Heart left ventricle (tissue), 13 donors: ENCODE data around the gene TRIM22.

Experiments used
- POLR2A ChIP-seq, 2 donors: fragments of 450-650 bp; IDR thresholded peaks; one replicate each; pipeline ENCODE4 v1.6.1; 2017; ENCODE audit warnings: antibody characterized with exemption in 2 of 2, mild to moderate bottlenecking in 2 of 2, moderate library complexity in 2 of 2
- TF ChIP-seq, protein P1 (sequence below), 12 donors: fragments of 200-600 bp; sonication (generic) in 4 of 12; IDR thresholded peaks; one replicate each; pipeline versions ENCODE4 v1.5.0 to v1.8.0; 2018 to 2022; ENCODE audit warnings: antibody characterized with exemption in 12 of 12, mild to moderate bottlenecking in 5 of 12
- donor health status: ischemic (EF 13 %, LVEDD 7.1; RV severe dilation, severe dysfunction).
- donor health status: DM: no; HTN: yes; CAD: no.
- donor health status: DM: no; HTN: no; CAD: no.
- donor health status: ischemic (EF 25% LVEDD 6.9; RV normal size, moderate dysfunction).
- donor health status: ischemic (EF 25% LVEDD 5.7; RV mildly dilated, moderate dysfunction).
- donor health status: ischemic (EF 35%, LVEDD 5.7; RV mildly dilated, moderate dysfunction).
- donor health status: nonischemic (EF 11% LVEDD 7.7; RV severe dilation, severe dysfunction).
- donor health status: DM: yes; HTN: yes; CAD: no.
- donor health status: PGD.
- donor health status: ischemic (EF 29% LVEDD 5.4; RV normal size, mild dysfunction).
- donor health status: nonischemic (EF 23%, LVEDD 6.1; RV moderate dilation, normal function).

DNA sequence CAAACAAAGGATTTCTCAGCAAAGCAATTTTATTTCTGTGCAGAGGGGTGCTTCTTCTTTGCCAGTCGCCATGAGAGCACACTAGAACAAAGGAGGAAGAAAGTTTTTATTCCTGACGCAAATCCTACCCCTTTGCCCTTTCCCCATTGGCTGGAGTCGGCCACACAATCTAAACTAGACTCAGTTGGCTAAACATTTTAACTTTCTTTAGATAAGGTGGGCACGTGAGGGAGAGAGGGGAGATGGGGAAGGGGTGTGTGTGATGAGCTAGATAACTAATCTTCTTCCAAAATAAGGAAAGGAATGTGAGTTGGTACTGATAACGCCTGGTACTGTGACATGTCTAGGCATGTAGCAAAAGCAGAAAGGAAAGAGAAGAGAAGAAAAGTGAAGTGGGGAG is 626 bp downstream of the TRIM22 start:
- TF ChIP-seq, protein P1, sequence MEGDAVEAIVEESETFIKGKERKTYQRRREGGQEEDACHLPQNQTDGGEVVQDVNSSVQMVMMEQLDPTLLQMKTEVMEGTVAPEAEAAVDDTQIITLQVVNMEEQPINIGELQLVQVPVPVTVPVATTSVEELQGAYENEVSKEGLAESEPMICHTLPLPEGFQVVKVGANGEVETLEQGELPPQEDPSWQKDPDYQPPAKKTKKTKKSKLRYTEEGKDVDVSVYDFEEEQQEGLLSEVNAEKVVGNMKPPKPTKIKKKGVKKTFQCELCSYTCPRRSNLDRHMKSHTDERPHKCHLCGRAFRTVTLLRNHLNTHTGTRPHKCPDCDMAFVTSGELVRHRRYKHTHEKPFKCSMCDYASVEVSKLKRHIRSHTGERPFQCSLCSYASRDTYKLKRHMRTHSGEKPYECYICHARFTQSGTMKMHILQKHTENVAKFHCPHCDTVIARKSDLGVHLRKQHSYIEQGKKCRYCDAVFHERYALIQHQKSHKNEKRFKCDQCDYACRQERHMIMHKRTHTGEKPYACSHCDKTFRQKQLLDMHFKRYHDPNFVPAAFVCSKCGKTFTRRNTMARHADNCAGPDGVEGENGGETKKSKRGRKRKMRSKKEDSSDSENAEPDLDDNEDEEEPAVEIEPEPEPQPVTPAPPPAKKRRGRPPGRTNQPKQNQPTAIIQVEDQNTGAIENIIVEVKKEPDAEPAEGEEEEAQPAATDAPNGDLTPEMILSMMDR (IDR thresholded peaks at IDR 0.05): no peak
- TF ChIP-seq POLR2A (IDR thresholded peaks at IDR 0.05): no peak
